Measurements from ENCODE around the gene TRIP12. TPM values are rescaled to one million over a fixed set of nuclear protein-coding genes. Genes with fewer than 3 reads are reported as not detected.
A peak's percentile ranks its signal among the peaks of the same experiment; 100 is the strongest.

Gene TRIP12
- total and polyA plus RNA-seq, 2 donors (not counting 3 experiments of a cell fraction or from before 2014, with no cell fraction given) = 53.8 to 278 TPM

- BruUV-seq (replicated peaks) = no TSS peak
- H3K4me3 ChIP-seq (replicated peaks in 1 of 3; ENCODE audit: insufficient read depth in 1 of 3, low read depth in 1 of 3, low read length in 3 of 3) = no peak overlapping the region
- POLR2A ChIA-PET = no interaction called here
- peaks cover 25% of the 10 kb centered on the region for H4K20me1 ChIP-seq (replicated peaks; ENCODE audit: control insufficient read depth, extremely low read depth, insufficient read depth, low read length)
- peaks cover 0 to 2% of the 10 kb centered on the region in 2 experiments for H3K36me3 ChIP-seq (ENCODE audit: control insufficient read depth in 2 of 2, extremely low read depth in 1 of 2, insufficient read depth in 2 of 2, low read length in 2 of 2)
- peaks cover 97% of the 10 kb centered on the region for H3K79me2 ChIP-seq (ENCODE audit: control insufficient read depth, insufficient read depth, low read length)
- H3K9me3 ChIP-seq (replicated peaks; ENCODE audit: control insufficient read depth, insufficient read depth, low read length) = no peaks in the 10 kb centered on the region
- no peak overlapping the region for H3K27ac ChIP-seq (ENCODE audit: insufficient read depth, low read depth, low read length)
- no peak for TF ChIP-seq GATA2 (IDR thresholded peaks at IDR 0.05; ENCODE audit: insufficient read depth, insufficient read length, low read depth, low read length)
- no peak for TF ChIP-seq JUN (IDR thresholded peaks at IDR 0.05; ENCODE audit: borderline replicate concordance, insufficient read depth, insufficient read length, low read depth)
- TF ChIP-seq FOS (IDR thresholded peaks at IDR 0.05; ENCODE audit: borderline replicate concordance, insufficient read depth, low read length) = no peak
- TF ChIP-seq MYC (IDR thresholded peaks at IDR 0.05; ENCODE audit: low read depth, low read length) = no peak
- TF ChIP-seq, protein P1, sequence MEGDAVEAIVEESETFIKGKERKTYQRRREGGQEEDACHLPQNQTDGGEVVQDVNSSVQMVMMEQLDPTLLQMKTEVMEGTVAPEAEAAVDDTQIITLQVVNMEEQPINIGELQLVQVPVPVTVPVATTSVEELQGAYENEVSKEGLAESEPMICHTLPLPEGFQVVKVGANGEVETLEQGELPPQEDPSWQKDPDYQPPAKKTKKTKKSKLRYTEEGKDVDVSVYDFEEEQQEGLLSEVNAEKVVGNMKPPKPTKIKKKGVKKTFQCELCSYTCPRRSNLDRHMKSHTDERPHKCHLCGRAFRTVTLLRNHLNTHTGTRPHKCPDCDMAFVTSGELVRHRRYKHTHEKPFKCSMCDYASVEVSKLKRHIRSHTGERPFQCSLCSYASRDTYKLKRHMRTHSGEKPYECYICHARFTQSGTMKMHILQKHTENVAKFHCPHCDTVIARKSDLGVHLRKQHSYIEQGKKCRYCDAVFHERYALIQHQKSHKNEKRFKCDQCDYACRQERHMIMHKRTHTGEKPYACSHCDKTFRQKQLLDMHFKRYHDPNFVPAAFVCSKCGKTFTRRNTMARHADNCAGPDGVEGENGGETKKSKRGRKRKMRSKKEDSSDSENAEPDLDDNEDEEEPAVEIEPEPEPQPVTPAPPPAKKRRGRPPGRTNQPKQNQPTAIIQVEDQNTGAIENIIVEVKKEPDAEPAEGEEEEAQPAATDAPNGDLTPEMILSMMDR (IDR thresholded peaks at IDR 0.05; ENCODE audit: extremely low read depth in 1 of 2, insufficient read depth in 1 of 2, low read depth in 1 of 2, low read length in 2 of 2) = peak; percentile 15 to 17
- TF ChIP-seq, protein P2, sequence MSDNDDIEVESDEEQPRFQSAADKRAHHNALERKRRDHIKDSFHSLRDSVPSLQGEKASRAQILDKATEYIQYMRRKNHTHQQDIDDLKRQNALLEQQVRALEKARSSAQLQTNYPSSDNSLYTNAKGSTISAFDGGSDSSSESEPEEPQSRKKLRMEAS (IDR thresholded peaks at IDR 0.05; ENCODE audit: insufficient read depth, insufficient read length) = no peak
- no peak for TF ChIP-seq POLR2A (IDR thresholded peaks at IDR 0.05; ENCODE audit: low read depth, low read length)
- no peak overlapping the region for H3K9ac ChIP-seq (replicated peaks; ENCODE audit: extremely low read depth, insufficient read depth, low read length)
- no peak overlapping the region for H3K4me2 ChIP-seq (ENCODE audit: insufficient read depth, low read length)
- dilution Hi-C loops (cut with MboI; ENCODE audit: extremely low pct_ligation_motif_present, low sequenced_read_pairs) = no loop called here
- H3K9me1 ChIP-seq (replicated peaks; ENCODE audit: control insufficient read depth, extremely low read depth, insufficient read depth, low read length) = no peaks in the 10 kb centered on the region
- intact Hi-C loops (cut with micrococcal nuclease) = loop anchor here (2.0 kb wide), 1 partner anchor 110 kb away; no protein-coding TSS in a partner anchor
- H2AFZ ChIP-seq (ENCODE audit: low read depth, low read length) = no peak overlapping the region
- H3K27me3 ChIP-seq (ENCODE audit: control insufficient read depth in 2 of 2, insufficient read depth in 2 of 2, low read length in 2 of 2) = no peaks in the 10 kb centered on the region
- DNase-seq (ENCODE audit: low read depth, low spot score) = peak; percentile 46
- no peaks in the 10 kb centered on the region for H3K4me1 ChIP-seq (ENCODE audit: control insufficient read depth, extremely low read depth, insufficient read depth, low read length)
- no peak for FAIRE-seq
- CTCF ChIA-PET = interaction anchor here (0.6 to 3.1 kb wide), 14 partner anchors 9 to 239 kb away, joined by 3 to 50 read pairs (median 5); no protein-coding TSS in a partner anchor
Observed at GRCh38 chr2:229910832-229911412, 10.9 kb downstream of the TRIP12 start.
